ENCODE data around the gene ZNF383.
"Not testable (repeated sequence)": the region's sequence is repeated elsewhere in the genome, so short reads cannot be mapped to it uniquely, and the experiment has no call there.

ZNF383 gene

GRCh38 chr19:37267755-37268154 lies 49.7 kb downstream of the ZNF383 start:
- not testable (repeated sequence) for H3K79me2 ChIP-seq (ENCODE audit: insufficient read depth, low read length); H4K20me1 ChIP-seq (ENCODE audit: insufficient read depth, low read length); H3K4me2 ChIP-seq (ENCODE audit: low read length); H3K9me3 ChIP-seq (ENCODE audit: low read length); H2AFZ ChIP-seq (ENCODE audit: low read length); H3K9me2 ChIP-seq (ENCODE audit: low read depth, low read length); H3K4me1 ChIP-seq (ENCODE audit: insufficient read depth, low read length, severe bottlenecking); H3K27ac ChIP-seq (ENCODE audit: low read depth, low read length, poor library complexity, severe bottlenecking); H3K9ac ChIP-seq (ENCODE audit: low read length); H3K36me3 ChIP-seq (ENCODE audit: insufficient read depth, low read length); H3K4me3 ChIP-seq (ENCODE audit: low read depth, low read length, poor library complexity, severe bottlenecking); H3F3A ChIP-seq (ENCODE audit: insufficient read depth, low read length); H3K27me3 ChIP-seq (ENCODE audit: insufficient read depth, low read length)

GRCh38 chr19:37280656-37281055 lies 62.6 kb downstream of the ZNF383 start:
- H3K4me1 ChIP-seq (ENCODE audit: insufficient read depth, low read length, severe bottlenecking); H3K9me2 ChIP-seq (ENCODE audit: low read depth, low read length); H3K4me3 ChIP-seq (ENCODE audit: low read depth, low read length, poor library complexity, severe bottlenecking); H3F3A ChIP-seq (ENCODE audit: insufficient read depth, low read length); H2AFZ ChIP-seq (ENCODE audit: low read length); H3K4me2 ChIP-seq (ENCODE audit: low read length); H3K79me2 ChIP-seq (ENCODE audit: insufficient read depth, low read length); H3K9ac ChIP-seq (ENCODE audit: low read length); H3K36me3 ChIP-seq (ENCODE audit: insufficient read depth, low read length); H3K27me3 ChIP-seq (ENCODE audit: insufficient read depth, low read length); H3K9me3 ChIP-seq (ENCODE audit: low read length); H3K27ac ChIP-seq (ENCODE audit: low read depth, low read length, poor library complexity, severe bottlenecking); H4K20me1 ChIP-seq (ENCODE audit: insufficient read depth, low read length): not testable (repeated sequence)

GRCh38 chr19:37284020-37284419 lies 66.0 kb downstream of the ZNF383 start:
- H3K4me2 ChIP-seq (ENCODE audit: low read length); H3K36me3 ChIP-seq (ENCODE audit: insufficient read depth, low read length); H3K9me2 ChIP-seq (ENCODE audit: low read depth, low read length); H3K27ac ChIP-seq (ENCODE audit: low read depth, low read length, poor library complexity, severe bottlenecking); H3K9ac ChIP-seq (ENCODE audit: low read length); H3K79me2 ChIP-seq (ENCODE audit: insufficient read depth, low read length); H3K4me3 ChIP-seq (ENCODE audit: low read depth, low read length, poor library complexity, severe bottlenecking); H2AFZ ChIP-seq (ENCODE audit: low read length); H4K20me1 ChIP-seq (ENCODE audit: insufficient read depth, low read length); H3K27me3 ChIP-seq (ENCODE audit: insufficient read depth, low read length); H3K9me3 ChIP-seq (ENCODE audit: low read length); H3F3A ChIP-seq (ENCODE audit: insufficient read depth, low read length); H3K4me1 ChIP-seq (ENCODE audit: insufficient read depth, low read length, severe bottlenecking): not testable (repeated sequence)

GRCh38 chr19:37289229-37289628 lies 71.2 kb downstream of the ZNF383 start:
- H3K9me3 ChIP-seq (ENCODE audit: low read length); H3K79me2 ChIP-seq (ENCODE audit: insufficient read depth, low read length); H3K4me2 ChIP-seq (ENCODE audit: low read length); H3K4me1 ChIP-seq (ENCODE audit: insufficient read depth, low read length, severe bottlenecking); H2AFZ ChIP-seq (ENCODE audit: low read length); H3K27ac ChIP-seq (ENCODE audit: low read depth, low read length, poor library complexity, severe bottlenecking); H3K4me3 ChIP-seq (ENCODE audit: low read depth, low read length, poor library complexity, severe bottlenecking); H3K9me2 ChIP-seq (ENCODE audit: low read depth, low read length); H3K36me3 ChIP-seq (ENCODE audit: insufficient read depth, low read length); H3F3A ChIP-seq (ENCODE audit: insufficient read depth, low read length); H3K27me3 ChIP-seq (ENCODE audit: insufficient read depth, low read length); H4K20me1 ChIP-seq (ENCODE audit: insufficient read depth, low read length); H3K9ac ChIP-seq (ENCODE audit: low read length): not testable (repeated sequence)

- H3K4me1 ChIP-seq (ENCODE audit: insufficient read depth, low read length, severe bottlenecking); H3K9me3 ChIP-seq (ENCODE audit: low read length); H3K4me3 ChIP-seq (ENCODE audit: low read depth, low read length, poor library complexity, severe bottlenecking); H3K27me3 ChIP-seq (ENCODE audit: insufficient read depth, low read length); H3K79me2 ChIP-seq (ENCODE audit: insufficient read depth, low read length); H4K20me1 ChIP-seq (ENCODE audit: insufficient read depth, low read length); H2AFZ ChIP-seq (ENCODE audit: low read length); H3K27ac ChIP-seq (ENCODE audit: low read depth, low read length, poor library complexity, severe bottlenecking); H3K4me2 ChIP-seq (ENCODE audit: low read length); H3F3A ChIP-seq (ENCODE audit: insufficient read depth, low read length); H3K9me2 ChIP-seq (ENCODE audit: low read depth, low read length); H3K36me3 ChIP-seq (ENCODE audit: insufficient read depth, low read length); H3K9ac ChIP-seq (ENCODE audit: low read length): not testable (repeated sequence)
These were observed 75.3 kb downstream of the ZNF383 start for GRCh38 chr19:37292998-37293939.

- not testable (repeated sequence) for H3K9me2 ChIP-seq (ENCODE audit: low read depth, low read length); H3K79me2 ChIP-seq (ENCODE audit: insufficient read depth, low read length); H3K4me3 ChIP-seq (ENCODE audit: low read depth, low read length, poor library complexity, severe bottlenecking); H3K4me1 ChIP-seq (ENCODE audit: insufficient read depth, low read length, severe bottlenecking); H3K27ac ChIP-seq (ENCODE audit: low read depth, low read length, poor library complexity, severe bottlenecking); H3K9me3 ChIP-seq (ENCODE audit: low read length); H3F3A ChIP-seq (ENCODE audit: insufficient read depth, low read length); H2AFZ ChIP-seq (ENCODE audit: low read length); H4K20me1 ChIP-seq (ENCODE audit: insufficient read depth, low read length); H3K9ac ChIP-seq (ENCODE audit: low read length); H3K36me3 ChIP-seq (ENCODE audit: insufficient read depth, low read length); H3K27me3 ChIP-seq (ENCODE audit: insufficient read depth, low read length); H3K4me2 ChIP-seq (ENCODE audit: low read length)
These were observed 76.2 kb downstream of the ZNF383 start for GRCh38 chr19:37294246-37294645.

Measured in OCI-LY1 (cell line).